Measurements from ENCODE around the gene ANKRD27. TPM values are rescaled to one million over a fixed set of nuclear protein-coding genes. Genes with fewer than 3 reads are reported as not detected.

The ANKRD27 gene
- polyA plus RNA-seq, 1 experiment = 28.7 TPM

GRCh38 chr19:32676186-32676894, 1.4 kb upstream of the ANKRD27 start:
- no peak for TF ChIP-seq CTCF (IDR thresholded peaks at IDR 0.05; ENCODE audit: low read depth, low read length)
- H3K27me3 ChIP-seq (ENCODE audit: control insufficient read depth, insufficient read depth, low read length) = peaks cover 23% of the 10 kb centered on the region
- no peaks in the 10 kb centered on the region; the same call in 1 of the 2 replicates for H3K9me3 ChIP-seq (ENCODE audit: control insufficient read depth, insufficient read depth, low read length)
- H3K4me3 ChIP-seq (ENCODE audit: low read depth, low read length) = peak overlapping the region; percentile 89; the same call in 1 of the 2 replicates
- ChIA-PET POLR2A (interaction anchor here (2.0 kb wide), 1 partner anchor 15 kb away, joined by 7 read pairs; the partner anchor contains the start of gene NUDT19), CTCF (no interaction called here)
- no peak for DNase-seq (ENCODE audit: low read depth, low spot score)
- no peak overlapping the region for H3K27ac ChIP-seq (ENCODE audit: low read depth, low read length)

- ChIA-PET CTCF (no interaction called here), POLR2A (interaction anchor here (0.7 to 2.0 kb wide), 4 partner anchors 16 to 1649 kb away, joined by 3 to 7 read pairs (median 4); partner anchors contain the start of genes NUDT19 and PDCD5)
- Histone ChIP-seq H3K4me3 (ENCODE audit: low read depth, low read length) (peak within 1 kb of the TSS; percentile 89), H3K27ac (ENCODE audit: low read depth, low read length) (peak within 1 kb of the TSS; percentile 39), H3K27me3 (ENCODE audit: control insufficient read depth, insufficient read depth, low read length) (peaks cover 23% of the 10 kb centered on the region), H3K9me3 (ENCODE audit: control insufficient read depth, insufficient read depth, low read length) (no peaks in the 10 kb centered on the region; the same call in 1 of the 2 replicates)
- DNase-seq (ENCODE audit: low read depth, low spot score) = peak; percentile 26
- TF ChIP-seq CTCF (IDR thresholded peaks at IDR 0.05; ENCODE audit: low read depth, low read length) = no peak
These were observed 773 bp upstream of the ANKRD27 start, which contains the start of gene RGS9BP for GRCh38 chr19:32675720-32676185. RGS9BP (plus strand) TSS chr19:32675848; CDS start chr19:32676264, 416 bp downstream.

GRCh38 chr19:32674153-32674930, 638 bp downstream of the ANKRD27 start:
- H3K4me3 ChIP-seq (ENCODE audit: low read depth, low read length) = peak overlapping the region; percentile 89
- POLR2A ChIA-PET = interaction anchor here (1.0 to 2.0 kb wide), 2 partner anchors 17 to 93 kb away, joined by 4 to 7 read pairs; partner anchors contain the start of genes NUDT19 and PDCD5
- CTCF ChIA-PET = no interaction called here
- no peak overlapping the region for H3K27ac ChIP-seq (ENCODE audit: low read depth, low read length)
- H3K27me3 ChIP-seq (ENCODE audit: control insufficient read depth, insufficient read depth, low read length) = peaks cover 22% of the 10 kb centered on the region
- no peaks in the 10 kb centered on the region; the same call in 1 of the 2 replicates for H3K9me3 ChIP-seq (ENCODE audit: control insufficient read depth, insufficient read depth, low read length)
- TF ChIP-seq CTCF (IDR thresholded peaks at IDR 0.05; ENCODE audit: low read depth, low read length) = no peak
- DNase-seq (ENCODE audit: low read depth, low spot score) = no peak

GRCh38 chr19:32673573-32673972, 1.4 kb downstream of the ANKRD27 start:
- POLR2A ChIA-PET = no interaction called here
- H3K27me3 ChIP-seq (ENCODE audit: control insufficient read depth, insufficient read depth, low read length) = peaks cover 20% of the 10 kb centered on the region
- H3K4me3 ChIP-seq (ENCODE audit: low read depth, low read length) = peak overlapping the region; percentile 17; the same call in 1 of the 2 replicates
- DNase-seq (ENCODE audit: low read depth, low spot score) = no peak
- no peak overlapping the region for H3K27ac ChIP-seq (ENCODE audit: low read depth, low read length)
- CTCF ChIA-PET = interaction anchor here (0.7 kb wide), 1 partner anchor 247 kb away, joined by 3 read pairs; no protein-coding TSS in a partner anchor
- no peaks in the 10 kb centered on the region; the same call in 1 of the 2 replicates for H3K9me3 ChIP-seq (ENCODE audit: control insufficient read depth, insufficient read depth, low read length)
- TF ChIP-seq CTCF (IDR thresholded peaks at IDR 0.05; ENCODE audit: low read depth, low read length) = no peak
